Breast epithelium (tissue), 4 donors: ENCODE data around the gene SLC4A7. TPM values are rescaled to one million over a fixed set of nuclear protein-coding genes. Genes with fewer than 3 reads are reported as not detected.
A peak's percentile ranks its signal among the peaks of the same experiment; 100 is the strongest.
"Not testable (repeated sequence)": the region's sequence is repeated elsewhere in the genome, so short reads cannot be mapped to it uniquely, and the experiment has no call there.

Experiments
- DNase-seq, 2 donors: peaks; one replicate each; pipeline ENCODE4 v3.0.0-alpha.2; 2019; ENCODE audit warnings: low spot score in 2 of 2
- H3K27ac ChIP-seq, 2 donors: fragments of 200-600 bp; sonication (generic) in 1 of 2; one replicate each; pipeline ENCODE4 v1.5.1; 2016 to 2019; ENCODE audit warnings: mild to moderate bottlenecking in 1 of 2
- H3K27me3 ChIP-seq, 2 donors: fragments of 200-600 bp; sonication (generic) in 1 of 2; one replicate each; pipeline versions ENCODE4 v1.5.1 to v1.6.0; 2017 to 2019; ENCODE audit warnings: control low read depth in 1 of 2, mild to moderate bottlenecking in 1 of 2
- H3K36me3 ChIP-seq: fragments of 200-600 bp; one replicate; pipeline ENCODE4 v1.5.1; 2019
- H3K4me1 ChIP-seq, 2 donors: fragments of 200-600 bp; sonication (generic); one replicate each; pipeline ENCODE4 v1.5.1; 2016 to 2019; ENCODE audit warnings: control low read depth in 1 of 2
- H3K4me3 ChIP-seq, 3 donors: fragments of 200-600 bp; sonication (generic); 1 replicate in 2 of 3; 2 replicates in 1 of 3; pipeline ENCODE4 v1.5.1; 2016 to 2019; ENCODE audit warnings: mild to moderate bottlenecking in 3 of 3, moderate library complexity in 2 of 3
- H3K9me3 ChIP-seq, 2 donors: fragments of 200-600 bp; sonication (generic) in 1 of 2; one replicate each; pipeline ENCODE4 v1.5.1; 2016 to 2019; ENCODE audit warnings: control low read depth in 1 of 2
- POLR2A ChIP-seq: fragments of 450-650 bp; IDR thresholded peaks from one replicate; pipeline ENCODE4 v1.6.1; 2016; ENCODE audit warnings: antibody characterized with exemption, mild to moderate bottlenecking, moderate library complexity
- POLR2AphosphoS5 ChIP-seq, 3 donors: sonication (generic); formaldehyde crosslinking; IDR thresholded peaks; one replicate each; pipeline ENCODE4 v1.6.1; 2017; ENCODE audit warnings: antibody characterized with exemption in 3 of 3
- intact Hi-C: fragments of 100-400 bp; cut with DNase I; formaldehyde crosslinking; loops from one replicate; pipeline ENCODE4 v1.15.1; 2023; ENCODE audit warnings: low total_unique reads
- total RNA-seq, 3 donors: library from RNA; depleted of rRNA; stranded (reverse); fragments of >200 nt; gene quantifications; one replicate each; pipeline ENCODE4 v1.1.0, GENCODE V29; 2016
- TF ChIP-seq, protein P1 (sequence below), 3 donors: fragments of 450-650 bp; IDR thresholded peaks; one replicate each; pipeline ENCODE4 v1.5.1; 2016 to 2017; ENCODE audit warnings: antibody characterized with exemption in 3 of 3, mild to moderate bottlenecking in 3 of 3, moderate library complexity in 3 of 3

The SLC4A7 gene
- total RNA-seq, 3 donors from 2014 or later: 32.8 to 219 (median 204) TPM

DNA sequence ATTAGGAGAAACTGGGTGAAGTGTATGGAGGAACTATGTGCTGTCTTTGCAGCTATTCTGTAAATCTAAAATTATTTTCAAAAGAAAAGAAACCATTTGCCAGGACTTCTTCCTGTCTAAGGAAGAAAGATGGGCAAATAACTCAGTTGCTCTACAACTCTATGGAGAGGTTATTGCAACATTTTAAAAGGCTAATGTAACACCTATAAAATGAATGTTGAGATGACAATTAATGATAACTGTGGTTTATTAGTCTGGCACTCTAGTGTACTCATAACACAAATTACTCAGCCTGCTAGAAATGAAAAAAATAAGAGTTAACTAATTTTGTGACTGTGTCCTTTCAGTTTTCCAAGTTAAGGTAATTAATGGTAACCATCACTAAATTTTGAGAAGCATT, 32.3 kb downstream of the SLC4A7 start:
- intact Hi-C loops: no loop called here
- H3K9me3 ChIP-seq: no peaks in the 10 kb centered on the region
- H3K27me3 ChIP-seq: no peaks in the 10 kb centered on the region
- DNase-seq: no peak
- H3K4me1 ChIP-seq: no peaks in the 10 kb centered on the region
- H3K27ac ChIP-seq: no peak overlapping the region
- no peak overlapping the region for H3K4me3 ChIP-seq
- TF ChIP-seq, protein P1, sequence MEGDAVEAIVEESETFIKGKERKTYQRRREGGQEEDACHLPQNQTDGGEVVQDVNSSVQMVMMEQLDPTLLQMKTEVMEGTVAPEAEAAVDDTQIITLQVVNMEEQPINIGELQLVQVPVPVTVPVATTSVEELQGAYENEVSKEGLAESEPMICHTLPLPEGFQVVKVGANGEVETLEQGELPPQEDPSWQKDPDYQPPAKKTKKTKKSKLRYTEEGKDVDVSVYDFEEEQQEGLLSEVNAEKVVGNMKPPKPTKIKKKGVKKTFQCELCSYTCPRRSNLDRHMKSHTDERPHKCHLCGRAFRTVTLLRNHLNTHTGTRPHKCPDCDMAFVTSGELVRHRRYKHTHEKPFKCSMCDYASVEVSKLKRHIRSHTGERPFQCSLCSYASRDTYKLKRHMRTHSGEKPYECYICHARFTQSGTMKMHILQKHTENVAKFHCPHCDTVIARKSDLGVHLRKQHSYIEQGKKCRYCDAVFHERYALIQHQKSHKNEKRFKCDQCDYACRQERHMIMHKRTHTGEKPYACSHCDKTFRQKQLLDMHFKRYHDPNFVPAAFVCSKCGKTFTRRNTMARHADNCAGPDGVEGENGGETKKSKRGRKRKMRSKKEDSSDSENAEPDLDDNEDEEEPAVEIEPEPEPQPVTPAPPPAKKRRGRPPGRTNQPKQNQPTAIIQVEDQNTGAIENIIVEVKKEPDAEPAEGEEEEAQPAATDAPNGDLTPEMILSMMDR (IDR thresholded peaks at IDR 0.05): no peak
- TF ChIP-seq POLR2AphosphoS5 (IDR thresholded peaks at IDR 0.05) (no peak), POLR2A (no peak)
- no peaks in the 10 kb centered on the region for H3K36me3 ChIP-seq

DNA sequence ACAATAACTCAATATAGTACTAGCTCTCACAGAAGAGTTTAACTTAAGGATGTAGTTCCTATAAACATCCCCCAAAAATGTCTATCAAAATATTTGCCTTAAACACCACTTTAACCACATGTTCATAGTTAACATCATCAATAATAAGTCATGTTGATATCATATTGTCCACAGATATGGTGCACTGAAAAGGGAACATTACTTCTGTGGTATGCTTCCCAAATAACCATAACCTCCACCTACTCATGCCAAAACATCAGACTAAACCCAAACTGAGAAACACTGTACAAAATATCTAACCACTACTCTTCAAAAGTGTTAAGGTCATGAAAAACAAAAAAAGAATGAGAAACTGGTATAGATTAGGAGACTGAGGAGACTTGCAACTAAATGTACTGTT, 32.9 kb downstream of the SLC4A7 start:
- intact Hi-C loops: no loop called here
- H3K27me3 ChIP-seq: no peaks in the 10 kb centered on the region

DNA sequence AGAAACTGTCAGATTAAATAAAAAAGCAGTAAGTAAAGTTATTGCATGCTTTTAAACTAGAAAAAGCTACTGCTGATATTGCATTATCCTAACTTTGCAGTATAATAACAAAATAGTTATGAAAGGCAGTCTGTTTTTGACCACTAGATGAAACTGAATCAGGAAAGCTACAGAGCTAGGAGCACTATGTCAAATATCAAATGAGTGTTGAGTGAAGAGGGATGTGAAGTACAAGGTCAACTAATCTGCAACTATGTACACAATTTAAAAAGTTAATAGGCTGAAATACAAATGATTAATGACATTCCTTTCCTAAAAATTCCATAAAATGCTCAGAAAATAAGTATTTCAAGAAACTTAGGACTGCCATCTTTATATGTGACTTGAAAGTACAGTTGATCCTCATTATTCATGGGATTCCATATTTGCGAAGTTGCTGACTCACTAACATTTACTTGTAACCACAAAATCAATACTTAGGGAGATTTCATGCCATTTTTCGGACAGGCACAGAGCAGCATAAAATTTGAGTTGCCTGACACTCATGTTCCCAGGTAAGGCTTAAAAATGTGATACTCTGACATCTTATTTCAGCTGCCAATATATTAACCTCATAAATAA, 34.5 kb downstream of the SLC4A7 start:
- no peak overlapping the region for H3K27ac ChIP-seq
- no peaks in the 10 kb centered on the region for H3K36me3 ChIP-seq
- H3K4me3 ChIP-seq: no peak overlapping the region
- no peak for DNase-seq
- H3K9me3 ChIP-seq: no peaks in the 10 kb centered on the region
- H3K4me1 ChIP-seq: no peaks in the 10 kb centered on the region
- intact Hi-C loops: no loop called here
- TF ChIP-seq, protein P1 (IDR thresholded peaks at IDR 0.05): no peak
- TF ChIP-seq POLR2AphosphoS5 (IDR thresholded peaks at IDR 0.05) (no peak), POLR2A (no peak)
- H3K27me3 ChIP-seq: no peaks in the 10 kb centered on the region

More for the DNA sequence above, 32.9 kb downstream of the SLC4A7 start:
- H3K36me3 ChIP-seq: no peaks in the 10 kb centered on the region
- H3K4me1 ChIP-seq: no peaks in the 10 kb centered on the region
- no peak for DNase-seq
- H3K4me3 ChIP-seq: no peak overlapping the region
- no peaks in the 10 kb centered on the region for H3K9me3 ChIP-seq
- H3K27ac ChIP-seq: no peak overlapping the region
- TF ChIP-seq POLR2AphosphoS5 (IDR thresholded peaks at IDR 0.05): no peak
- TF ChIP-seq POLR2A: no peak
- TF ChIP-seq, protein P1 (IDR thresholded peaks at IDR 0.05): no peak

DNA sequence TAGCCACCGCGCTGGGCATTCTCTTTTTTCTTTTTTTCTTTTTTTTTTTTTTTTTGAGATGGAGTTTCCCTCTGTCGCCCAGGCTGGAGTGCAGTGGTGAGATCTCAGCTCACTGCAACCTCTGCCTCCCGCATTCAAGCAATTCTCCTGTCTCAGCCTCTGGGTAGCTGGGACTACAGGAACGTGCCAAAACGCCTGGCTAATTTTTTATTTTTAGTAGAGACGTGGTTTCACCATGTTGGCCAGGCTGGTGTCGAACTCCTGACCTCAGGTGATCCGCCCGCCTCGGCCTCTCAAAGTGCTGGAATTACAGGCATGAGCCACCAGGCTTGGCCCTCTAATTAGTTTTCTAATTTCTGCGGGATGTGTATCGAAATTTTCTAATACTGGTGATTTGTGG, 41.2 kb downstream of the SLC4A7 start:
- H3K4me3 ChIP-seq, H3K27me3 ChIP-seq, H3K36me3 ChIP-seq, DNase-seq, H3K27ac ChIP-seq, intact Hi-C loops, H3K9me3 ChIP-seq, H3K4me1 ChIP-seq: not testable (repeated sequence)

DNA sequence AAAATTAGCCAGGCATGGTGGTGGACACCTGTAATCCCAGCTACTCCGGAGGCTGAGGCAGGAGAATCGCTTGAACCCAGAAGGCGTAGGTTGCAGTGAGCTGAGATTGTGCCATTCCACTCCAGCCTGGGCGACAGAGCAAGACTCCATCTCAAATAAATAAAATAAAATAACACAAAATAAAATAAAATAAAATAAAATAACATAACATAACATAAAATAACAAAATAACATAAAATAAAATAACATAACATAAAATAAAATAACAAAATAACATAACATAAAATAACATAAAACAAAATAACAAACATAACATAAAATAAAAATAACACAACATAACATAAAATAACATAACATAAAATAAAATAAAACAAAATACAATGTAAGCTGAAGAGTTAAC, 45.8 kb downstream of the SLC4A7 start:
- H3K27ac ChIP-seq, DNase-seq, H3K4me3 ChIP-seq, intact Hi-C loops, H3K9me3 ChIP-seq, H3K4me1 ChIP-seq, H3K36me3 ChIP-seq, H3K27me3 ChIP-seq: not testable (repeated sequence)

DNA sequence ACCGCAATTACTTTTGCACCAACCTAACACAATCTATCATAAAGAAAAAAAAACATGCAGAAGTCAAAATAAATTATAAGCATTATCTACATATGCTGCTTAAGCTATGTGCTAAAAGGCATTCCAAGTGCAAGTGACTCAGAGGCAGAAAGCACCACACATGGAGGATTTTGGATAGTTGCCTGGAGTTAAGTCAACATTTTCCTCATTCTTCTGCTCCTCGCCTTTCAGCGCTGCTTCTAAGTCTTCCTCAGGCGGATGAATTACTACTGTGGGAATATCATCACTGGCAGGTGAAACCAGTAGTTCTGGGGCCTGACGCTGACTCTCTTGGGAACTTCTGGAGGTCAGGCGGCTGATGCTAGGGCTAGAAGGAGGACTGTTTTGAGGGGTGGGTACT, 53.1 kb downstream of the SLC4A7 start:
- Histone ChIP-seq H3K27me3 (no peaks in the 10 kb centered on the region), H3K36me3 (no peaks in the 10 kb centered on the region), H3K27ac (peak overlapping the region; percentile 40 to 74), H3K4me3 (no peak overlapping the region), H3K4me1 (no peaks in the 10 kb centered on the region), H3K9me3 (no peaks in the 10 kb centered on the region)
- intact Hi-C loops: no loop called here
- DNase-seq: peak in 1 of 2 donors; percentile 39
- TF ChIP-seq POLR2AphosphoS5 (IDR thresholded peaks at IDR 0.05) (peak in 1 of 3 donors; percentile 31), POLR2A (no peak)
- TF ChIP-seq, protein P1 (IDR thresholded peaks at IDR 0.05): no peak
